Measurements from ENCODE around the gene DHDH.

GRCh38 chr19:48975947-48976847 is 42.7 kb downstream of the DHDH start:
- no peak for TF ChIP-seq POLR2A (IDR thresholded peaks at IDR 0.05)
- TF ChIP-seq CTCF (IDR thresholded peaks at IDR 0.05), result peak in 2 of 6 experiments; percentile 24 to 34
